Endothelial cell of umbilical vein (primary cell): ENCODE results near the gene TEX19.

Source experiments
- CTCF ChIP-seq, 2 donors: IDR thresholded peaks; 1 replicate in 1 of 2; 2 replicates in 1 of 2; pipeline ENCODE4 v1.5.1; 2011; ENCODE audit warnings: low read length in 2 of 2, mild to moderate bottlenecking in 2 of 2, moderate library complexity in 2 of 2, control low read depth in 1 of 2, inconsistent platforms in 1 of 2, low read depth in 1 of 2; ENCODE audit not compliant: insufficient read depth in 1 of 2; ENCODE audit errors: extremely low read depth in 1 of 2
- EZH2 ChIP-seq: IDR thresholded peaks from 2 replicates; pipeline ENCODE4 v1.6.1; 2012; ENCODE audit warnings: borderline replicate concordance, low read depth, mild to moderate bottlenecking, moderate library complexity, low read length, inconsistent platforms; ENCODE audit not compliant: severe bottlenecking
- FOS ChIP-seq: IDR thresholded peaks from 2 replicates; pipeline ENCODE4 v1.6.1; 2011; ENCODE audit warnings: mild to moderate bottlenecking, low read length, moderate library complexity, borderline replicate concordance; ENCODE audit not compliant: insufficient read depth
- GATA2 ChIP-seq: IDR thresholded peaks from 2 replicates; pipeline ENCODE4 v1.7.0; 2011; ENCODE audit warnings: low read depth, mild to moderate bottlenecking, moderate library complexity, mixed read lengths, low read length; ENCODE audit not compliant: insufficient read length, insufficient read depth
- JUN ChIP-seq: IDR thresholded peaks from 2 replicates; pipeline ENCODE4 v1.6.1; 2011; ENCODE audit warnings: borderline replicate concordance, low read depth; ENCODE audit not compliant: insufficient read length, insufficient read depth
- MAX ChIP-seq: IDR thresholded peaks from 2 replicates; pipeline ENCODE4 v1.6.1; 2011; ENCODE audit not compliant: insufficient read depth, insufficient read length
- POLR2A ChIP-seq: IDR thresholded peaks from 2 replicates; pipeline ENCODE4 v1.6.1; 2012; ENCODE audit warnings: low read depth, mild to moderate bottlenecking, control low read depth, low read length
- POLR2AphosphoS5 ChIP-seq: IDR thresholded peaks from 2 replicates; pipeline ENCODE4 v1.6.1; 2012; ENCODE audit warnings: low read depth, mild to moderate bottlenecking, control low read depth, low read length, moderate library complexity; ENCODE audit not compliant: insufficient read depth

DNA sequence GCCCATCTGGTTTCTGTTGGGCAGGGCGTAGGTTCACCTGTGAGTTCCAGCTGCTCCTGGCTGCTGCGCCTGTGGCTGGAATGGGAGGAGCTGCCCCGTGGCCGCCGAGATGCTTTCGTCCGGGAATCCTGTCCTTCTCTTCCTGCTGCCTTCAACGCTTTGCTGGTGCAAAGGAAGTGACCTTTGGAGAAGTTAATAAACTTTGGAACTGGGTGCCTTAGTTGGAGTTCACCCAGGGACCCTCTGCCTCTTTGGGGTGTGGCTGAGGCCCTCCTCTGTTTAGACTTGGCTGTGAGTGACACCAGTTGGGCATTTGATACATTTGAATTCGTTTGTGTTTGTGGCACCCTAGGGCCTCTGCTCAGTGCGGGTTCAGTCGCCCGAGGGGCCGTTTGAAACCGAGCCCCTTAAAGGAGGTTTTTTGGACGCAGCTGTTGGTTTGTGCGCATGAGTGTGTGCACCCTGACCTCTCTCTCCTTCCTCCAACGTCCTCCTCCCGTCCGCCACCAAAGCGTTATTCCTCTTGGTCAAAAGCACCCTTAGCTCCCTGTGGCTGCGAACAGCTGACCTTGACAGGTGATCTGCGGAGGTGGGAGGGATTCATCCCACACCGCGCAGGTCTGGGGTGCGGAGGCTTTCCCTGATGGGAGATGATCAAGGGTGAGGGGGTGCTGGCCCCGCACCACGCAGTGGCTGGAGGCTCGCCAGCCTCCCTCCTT lies 16.5 kb upstream of the TEX19 start:
- TF ChIP-seq CTCF (IDR thresholded peaks at IDR 0.05; ENCODE audit: extremely low read depth in 1 of 2, insufficient read depth in 1 of 2, low read depth in 1 of 2, low read length in 2 of 2) = no peak
- TF ChIP-seq MAX = no peak
- no peak for TF ChIP-seq FOS
- TF ChIP-seq EZH2 = no peak
- TF ChIP-seq POLR2AphosphoS5 = no peak
- TF ChIP-seq POLR2A = no peak
- TF ChIP-seq GATA2 = no peak
- no peak for TF ChIP-seq JUN
